Activated CD8-positive, alpha-beta memory T cell treated with anti-CD3 and anti-CD28 coated beads, Interleukin-2, amount 50 U/mL, for 24 hours (primary cell): Measurements from ENCODE around the gene UBE2F.

Experiments used
- DNase-seq: peaks from one replicate; pipeline ENCODE4 v3.0.0-alpha.2; 2020; ENCODE audit errors: extremely low read depth

The UBE2F gene

GRCh38 chr2:237966565-237967462 lies at the start of gene UBE2F:
Gene UBE2F, plus strand, starts transcription at chr2:237967014. Its CDS starts 6,094 bp downstream, at chr2:237973108.
- peak; percentile 95 for DNase-seq

- no peak for DNase-seq
Observed at GRCh38 chr2:237917696-237918374, 49.0 kb upstream of the UBE2F start.

GRCh38 chr2:237919593-237919992 lies 47.2 kb upstream of the UBE2F start:
- no peak for DNase-seq

GRCh38 chr2:237920673-237921072 lies 46.1 kb upstream of the UBE2F start:
- no peak for DNase-seq

GRCh38 chr2:237921967-237922492 lies 44.8 kb upstream of the UBE2F start:
- no peak for DNase-seq

GRCh38 chr2:237922641-237923361 lies 44.0 kb upstream of the UBE2F start:
- DNase-seq: no peak

- DNase-seq: peak; percentile 41
Observed at GRCh38 chr2:237923481-237924163, 43.2 kb upstream of the UBE2F start.

- no peak for DNase-seq
Observed at GRCh38 chr2:237924164-237924534, 42.7 kb upstream of the UBE2F start.

- DNase-seq: no peak
Observed at GRCh38 chr2:237927135-237927534, 39.7 kb upstream of the UBE2F start.

GRCh38 chr2:237927986-237928385 lies 38.8 kb upstream of the UBE2F start:
- no peak for DNase-seq

GRCh38 chr2:237929979-237930378 lies 36.8 kb upstream of the UBE2F start:
- no peak for DNase-seq

GRCh38 chr2:237931205-237931721 lies 35.6 kb upstream of the UBE2F start:
- no peak for DNase-seq

GRCh38 chr2:237932731-237933131 lies 34.1 kb upstream of the UBE2F start:
- DNase-seq: no peak

- no peak for DNase-seq
Observed at GRCh38 chr2:237934186-237934585, 32.6 kb upstream of the UBE2F start.

- DNase-seq: no peak
Observed at GRCh38 chr2:237935740-237936452, 30.9 kb upstream of the UBE2F start.

- DNase-seq: no peak
Observed at GRCh38 chr2:237939251-237939650, 27.6 kb upstream of the UBE2F start.

GRCh38 chr2:237940828-237941227 lies 26.0 kb upstream of the UBE2F start:
- no peak for DNase-seq

- no peak for DNase-seq
Observed at GRCh38 chr2:237941239-237941638, 25.6 kb upstream of the UBE2F start.

GRCh38 chr2:237942513-237942899 lies 24.3 kb upstream of the UBE2F start:
- no peak for DNase-seq

GRCh38 chr2:237943395-237944094 lies 23.3 kb upstream of the UBE2F start:
- no peak for DNase-seq
